ENCODE results near the gene CNBP. TPM values are rescaled to one million over a fixed set of nuclear protein-coding genes. Genes with fewer than 3 reads are reported as not detected.
A peak's percentile ranks its signal among the peaks of the same experiment; 100 is the strongest.

Gene CNBP
- total and polyA plus RNA-seq, 2 of the 13 experiments (the other 11 are each of a cell fraction or from before 2014, with no cell fraction given), result 282 to 354 TPM

DNA sequence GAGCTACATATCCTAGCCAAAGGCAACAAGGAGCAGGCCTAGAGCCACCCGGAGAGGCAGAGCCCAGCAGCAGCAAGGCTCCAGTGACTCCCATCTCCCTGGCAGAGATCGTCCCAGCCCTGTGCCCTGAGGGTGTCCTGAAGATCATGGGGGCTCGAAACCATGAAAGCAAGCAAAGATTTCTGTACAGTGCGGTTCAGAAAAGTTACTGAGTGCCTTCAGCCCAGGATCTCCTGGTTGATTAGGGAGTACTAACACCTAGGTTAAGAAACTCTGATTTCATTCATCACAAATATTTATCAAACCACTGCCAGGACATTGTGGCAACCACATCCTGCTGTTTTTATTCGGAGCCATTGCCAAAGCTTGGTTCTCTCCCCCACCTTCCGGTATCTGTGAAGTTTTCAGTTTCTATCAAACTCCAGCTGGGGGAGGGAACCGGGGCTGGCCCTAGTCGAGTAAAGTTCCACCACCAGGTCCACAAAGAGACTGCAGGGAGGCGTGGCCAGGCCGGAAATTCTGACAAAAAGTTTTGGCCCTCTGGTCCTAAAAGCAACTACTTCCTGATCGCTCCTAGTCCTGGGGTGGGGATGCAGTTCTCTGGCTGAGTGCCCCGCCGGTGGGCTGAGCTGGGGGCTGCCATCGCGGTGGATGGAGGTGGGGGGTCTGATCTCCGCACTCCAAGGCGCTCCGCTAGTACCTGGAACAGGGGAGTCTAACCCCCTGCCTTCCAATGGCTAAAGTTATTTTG, 63.3 kb downstream of the CNBP start (continued):
- no peak for TF ChIP-seq HMGXB3 (CRISPR knock-in tag; IDR thresholded peaks at IDR 0.05; ENCODE audit: borderline replicate concordance)
- TF ChIP-seq ELF4 (CRISPR knock-in tag; IDR thresholded peaks at IDR 0.05; ENCODE audit: borderline replicate concordance), result 0 out of 2 replicates have a peak, but pooled peaks have one; percentile 22
- no peak for TF ChIP-seq RFX3 (CRISPR knock-in tag; IDR thresholded peaks at IDR 0.05)
- TF ChIP-seq ZNF543 (CRISPR knock-in tag; IDR thresholded peaks at IDR 0.05), result no peak
- no peak for TF ChIP-seq TRIM24 (CRISPR knock-in tag; IDR thresholded peaks at IDR 0.05)
- TF ChIP-seq ZNF136 (CRISPR knock-in tag; IDR thresholded peaks at IDR 0.05; ENCODE audit: low read depth), result 0 out of 2 replicates have a peak, but pooled peaks have one; percentile 53
- no peak for TF ChIP-seq ZKSCAN5 (CRISPR knock-in tag; IDR thresholded peaks at IDR 0.05)
- TF ChIP-seq ZNF678 (CRISPR knock-in tag; IDR thresholded peaks at IDR 0.05), result no peak
- TF ChIP-seq SRSF4 (IDR thresholded peaks at IDR 0.05; ENCODE audit: low read depth, low read length, poor library complexity, severe bottlenecking), result no peak
- TF ChIP-seq, protein P1, sequence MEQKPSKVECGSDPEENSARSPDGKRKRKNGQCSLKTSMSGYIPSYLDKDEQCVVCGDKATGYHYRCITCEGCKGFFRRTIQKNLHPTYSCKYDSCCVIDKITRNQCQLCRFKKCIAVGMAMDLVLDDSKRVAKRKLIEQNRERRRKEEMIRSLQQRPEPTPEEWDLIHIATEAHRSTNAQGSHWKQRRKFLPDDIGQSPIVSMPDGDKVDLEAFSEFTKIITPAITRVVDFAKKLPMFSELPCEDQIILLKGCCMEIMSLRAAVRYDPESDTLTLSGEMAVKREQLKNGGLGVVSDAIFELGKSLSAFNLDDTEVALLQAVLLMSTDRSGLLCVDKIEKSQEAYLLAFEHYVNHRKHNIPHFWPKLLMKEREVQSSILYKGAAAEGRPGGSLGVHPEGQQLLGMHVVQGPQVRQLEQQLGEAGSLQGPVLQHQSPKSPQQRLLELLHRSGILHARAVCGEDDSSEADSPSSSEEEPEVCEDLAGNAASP (CRISPR knock-in tag; IDR thresholded peaks at IDR 0.05; ENCODE audit: borderline replicate concordance), result no peak
- TF ChIP-seq ZNF788 (CRISPR knock-in tag; IDR thresholded peaks at IDR 0.05; ENCODE audit: borderline replicate concordance), result peak; percentile 59; the same call in 1 of the 2 replicates
- peak; percentile 66 for TF ChIP-seq POLR2G (IDR thresholded peaks at IDR 0.05; ENCODE audit: low read depth, low read length)
- no peak for TF ChIP-seq RBAK (CRISPR knock-in tag; IDR thresholded peaks at IDR 0.05)
- TF ChIP-seq NR2F6 (IDR thresholded peaks at IDR 0.05), result no peak
- no peak; the same call in 1 of the 2 replicates for TF ChIP-seq NR2F6 (CRISPR knock-in tag; IDR thresholded peaks at IDR 0.05)
- no peak for TF ChIP-seq NFE2L2 (IDR thresholded peaks at IDR 0.05; ENCODE audit: low read length)
- no peak for TF ChIP-seq ZNF383 (CRISPR knock-in tag; IDR thresholded peaks at IDR 0.05; ENCODE audit: borderline replicate concordance)
- peak; percentile 68; the same call in 1 of the 2 replicates for TF ChIP-seq SIN3A (IDR thresholded peaks at IDR 0.05; ENCODE audit: borderline replicate concordance, low read depth, low read length)
- TF ChIP-seq ZNF33B (CRISPR knock-in tag; IDR thresholded peaks at IDR 0.05), result no peak
- TF ChIP-seq, protein P2, sequence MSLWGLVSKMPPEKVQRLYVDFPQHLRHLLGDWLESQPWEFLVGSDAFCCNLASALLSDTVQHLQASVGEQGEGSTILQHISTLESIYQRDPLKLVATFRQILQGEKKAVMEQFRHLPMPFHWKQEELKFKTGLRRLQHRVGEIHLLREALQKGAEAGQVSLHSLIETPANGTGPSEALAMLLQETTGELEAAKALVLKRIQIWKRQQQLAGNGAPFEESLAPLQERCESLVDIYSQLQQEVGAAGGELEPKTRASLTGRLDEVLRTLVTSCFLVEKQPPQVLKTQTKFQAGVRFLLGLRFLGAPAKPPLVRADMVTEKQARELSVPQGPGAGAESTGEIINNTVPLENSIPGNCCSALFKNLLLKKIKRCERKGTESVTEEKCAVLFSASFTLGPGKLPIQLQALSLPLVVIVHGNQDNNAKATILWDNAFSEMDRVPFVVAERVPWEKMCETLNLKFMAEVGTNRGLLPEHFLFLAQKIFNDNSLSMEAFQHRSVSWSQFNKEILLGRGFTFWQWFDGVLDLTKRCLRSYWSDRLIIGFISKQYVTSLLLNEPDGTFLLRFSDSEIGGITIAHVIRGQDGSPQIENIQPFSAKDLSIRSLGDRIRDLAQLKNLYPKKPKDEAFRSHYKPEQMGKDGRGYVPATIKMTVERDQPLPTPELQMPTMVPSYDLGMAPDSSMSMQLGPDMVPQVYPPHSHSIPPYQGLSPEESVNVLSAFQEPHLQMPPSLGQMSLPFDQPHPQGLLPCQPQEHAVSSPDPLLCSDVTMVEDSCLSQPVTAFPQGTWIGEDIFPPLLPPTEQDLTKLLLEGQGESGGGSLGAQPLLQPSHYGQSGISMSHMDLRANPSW (CRISPR knock-in tag; IDR thresholded peaks at IDR 0.05; ENCODE audit: borderline replicate concordance), result no peak
- TF ChIP-seq GATA4 (IDR thresholded peaks at IDR 0.05; ENCODE audit: borderline replicate concordance, low read depth), result 0 out of 2 replicates have a peak, but pooled peaks have one; percentile 34

All from HepG2 (cell line).